ENCODE data around the gene RGP1.

GRCh38 chr9:35734096-35734495 lies 15.0 kb upstream of the RGP1 start:
- no peak for TF ChIP-seq CTCF (IDR thresholded peaks at IDR 0.05)
- TF ChIP-seq EP300 (IDR thresholded peaks at IDR 0.05) = no peak

Data from stomach (tissue), 4 donors.